Measurements from ENCODE around the gene SDF4. TPM values are rescaled to one million over a fixed set of nuclear protein-coding genes. Genes with fewer than 3 reads are reported as not detected.

Gene SDF4
- total RNA-seq, 1 donor = 50.0 TPM

DNA sequence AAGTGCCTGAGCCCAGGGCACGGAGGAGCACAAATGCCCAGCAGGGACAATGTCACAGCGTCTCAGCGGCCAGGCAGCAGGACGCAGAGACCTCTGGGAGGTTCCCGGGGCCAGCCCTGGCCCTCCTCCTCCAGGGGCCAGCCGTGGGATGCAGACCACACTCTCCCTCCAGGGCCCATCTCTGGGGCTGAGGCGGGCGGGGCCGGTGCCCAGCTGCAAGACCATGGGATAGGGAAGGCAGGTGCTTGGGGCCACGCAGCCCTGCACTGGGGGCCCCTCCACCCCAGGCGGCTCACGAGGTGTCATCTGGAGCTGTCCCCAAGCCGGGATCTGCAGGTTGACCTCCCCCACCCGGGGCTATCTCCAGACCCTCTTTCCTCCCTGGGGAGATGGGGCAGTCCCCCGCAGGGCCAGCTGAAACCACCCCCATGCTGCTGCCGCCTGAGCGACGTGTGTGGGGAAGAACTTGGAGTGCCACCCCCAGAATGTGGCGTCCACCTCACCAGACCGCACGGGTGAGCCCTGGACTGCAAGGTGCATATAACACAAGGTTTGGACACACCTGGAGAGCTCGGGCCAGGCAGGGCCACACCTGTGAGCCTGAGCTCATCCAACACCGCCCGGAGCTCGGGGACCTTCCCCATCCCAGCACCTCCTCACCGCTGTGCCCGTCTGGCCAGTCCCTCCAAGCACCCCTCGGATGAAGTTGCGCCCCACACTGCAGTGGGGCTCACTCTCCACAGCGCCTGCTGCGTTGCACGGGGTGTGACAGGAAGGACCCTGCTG is 62.2 kb downstream of the SDF4 start:
- no peaks in the 10 kb centered on the region for H3K27me3 ChIP-seq (ENCODE audit: insufficient read depth, low read length)
- no peak overlapping the region for H3K4me3 ChIP-seq (ENCODE audit: low read length)
- peaks cover 40% of the 10 kb centered on the region for H3K4me1 ChIP-seq (ENCODE audit: insufficient read depth, low read length)
- H3K9me3 ChIP-seq (ENCODE audit: low read depth, low read length) = no peaks in the 10 kb centered on the region

DNA sequence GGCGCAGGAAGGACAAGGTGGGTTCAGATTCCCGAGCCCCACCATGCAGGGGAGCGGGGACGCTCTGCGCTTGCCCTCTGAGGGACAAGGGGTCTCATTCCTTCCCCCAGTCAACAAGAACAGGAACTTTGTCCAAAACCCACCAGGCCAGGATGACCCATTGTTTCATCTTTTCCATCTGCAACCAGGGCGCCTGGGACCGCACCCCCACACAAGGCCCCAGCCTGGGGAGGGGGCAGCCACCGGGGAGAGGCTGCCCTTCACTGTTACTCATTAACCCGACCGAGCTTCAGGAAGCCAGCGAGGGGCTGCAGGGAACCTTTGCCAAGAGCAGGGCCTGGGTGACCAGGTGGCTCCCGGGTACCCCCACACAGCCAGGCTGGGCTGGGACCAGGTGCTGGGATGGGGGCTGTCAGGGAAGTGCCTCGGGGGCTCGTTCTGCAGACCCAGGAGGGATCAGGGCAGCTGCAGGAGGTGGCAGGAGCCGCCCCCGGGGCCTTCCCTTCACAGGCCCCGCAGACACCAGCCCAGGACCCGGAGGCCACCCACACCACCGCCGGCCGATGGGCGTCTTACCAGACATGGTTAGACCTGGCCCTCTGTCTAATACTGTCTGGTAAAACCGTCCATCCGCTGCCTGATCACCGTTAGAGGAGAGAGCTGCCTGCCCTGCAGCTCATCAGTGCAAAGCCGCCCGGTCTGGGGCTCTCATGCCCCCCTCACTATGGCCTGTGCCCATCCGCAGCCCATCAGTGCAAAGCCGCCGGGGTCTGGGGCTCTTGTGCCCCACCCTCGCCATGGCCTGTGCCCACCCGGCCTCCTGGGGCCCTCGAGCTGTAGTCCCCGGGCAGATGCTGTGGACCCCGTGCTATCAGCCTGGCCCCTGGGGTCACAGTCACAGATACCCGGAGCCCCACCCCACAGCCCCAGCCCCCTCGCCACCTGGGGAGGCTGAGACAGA is 63.1 kb downstream of the SDF4 start:
- Histone ChIP-seq H3K27me3 (ENCODE audit: insufficient read depth, low read length) (no peaks in the 10 kb centered on the region), H3K4me1 (ENCODE audit: insufficient read depth, low read length) (peaks cover 35% of the 10 kb centered on the region), H3K4me3 (ENCODE audit: low read length) (no peak overlapping the region), H3K9me3 (ENCODE audit: low read depth, low read length) (no peaks in the 10 kb centered on the region)

DNA sequence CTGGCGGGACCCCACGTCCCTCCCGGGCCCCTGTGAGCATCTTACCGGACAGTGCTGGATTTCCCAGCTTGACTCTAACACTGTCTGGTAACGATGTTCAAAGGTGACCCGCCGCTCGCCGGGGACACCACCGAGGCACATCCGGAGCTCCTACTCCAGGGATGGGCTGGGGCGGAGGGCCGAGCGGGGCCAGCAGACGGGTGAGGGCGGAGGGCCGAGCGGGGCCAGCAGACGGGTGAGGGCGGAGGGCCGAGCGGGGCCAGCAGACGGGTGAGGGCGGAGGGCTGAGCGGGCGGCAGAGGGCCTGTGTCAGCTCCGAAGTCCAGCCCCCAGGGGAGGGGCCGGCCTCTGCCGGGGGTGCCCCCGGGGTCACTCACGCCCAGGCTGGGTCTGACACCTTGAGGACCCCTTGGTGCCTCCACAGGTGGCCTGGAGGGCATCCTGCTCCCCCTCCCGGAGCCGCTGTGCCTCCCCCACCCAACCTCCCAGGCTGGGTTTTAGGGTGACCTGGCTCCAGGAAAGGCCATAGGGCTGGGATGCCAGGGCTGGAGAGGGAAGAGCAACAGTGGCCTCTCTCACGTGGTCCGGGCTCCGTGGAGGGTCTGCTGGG is 63.9 kb downstream of the SDF4 start:
- Histone ChIP-seq H3K9me3 (ENCODE audit: low read depth, low read length) (no peaks in the 10 kb centered on the region), H3K27me3 (ENCODE audit: insufficient read depth, low read length) (no peaks in the 10 kb centered on the region), H3K4me3 (ENCODE audit: low read length) (no peak overlapping the region), H3K4me1 (ENCODE audit: insufficient read depth, low read length) (peaks cover 27% of the 10 kb centered on the region)

DNA sequence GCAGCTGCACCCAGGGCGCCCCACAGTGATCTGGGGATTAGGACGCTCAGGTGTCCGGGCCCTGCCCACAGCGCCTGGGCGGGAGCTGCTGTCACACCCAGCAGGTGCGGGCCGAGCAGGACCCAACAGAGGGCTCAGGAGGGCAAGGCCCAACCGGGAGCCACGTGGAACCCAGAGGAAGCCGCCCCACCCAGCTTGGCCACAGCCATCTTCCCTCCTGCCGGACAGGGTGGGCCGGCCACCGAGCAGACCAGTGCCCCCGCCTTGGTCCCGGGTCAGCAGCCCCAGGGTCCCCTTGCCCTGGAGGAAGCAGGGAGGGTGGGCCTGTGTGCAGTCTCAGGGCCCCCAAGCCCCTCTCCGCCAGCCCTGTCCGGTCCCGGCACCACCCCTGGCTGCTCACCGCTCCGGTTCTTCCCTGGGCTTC is 64.4 kb downstream of the SDF4 start:
- Histone ChIP-seq H3K4me1 (ENCODE audit: insufficient read depth, low read length) (peaks cover 25% of the 10 kb centered on the region), H3K9me3 (ENCODE audit: low read depth, low read length) (no peaks in the 10 kb centered on the region), H3K27me3 (ENCODE audit: insufficient read depth, low read length) (no peaks in the 10 kb centered on the region), H3K4me3 (ENCODE audit: low read length) (no peak overlapping the region)

Other genes starting within 250 kb of the SDF4 start
- gene PERM1, start 249.9 kb downstream of the SDF4 start, total RNA-seq = 0.10 TPM
- gene HES4, start 231.9 kb downstream of the SDF4 start, total RNA-seq = 3.6 TPM
- gene ISG15, start 218.5 kb downstream of the SDF4 start, total RNA-seq = 50.6 TPM
- gene AGRN, start 211.9 kb downstream of the SDF4 start, total RNA-seq = 2.6 TPM
- gene RNF223, start 157.7 kb downstream of the SDF4 start, total RNA-seq = not detected
- gene C1orf159, start 115.9 kb downstream of the SDF4 start, total RNA-seq = 9.6 TPM
- 0.42 TPM for gene TTLL10, start 58.1 kb downstream of the SDF4 start, total RNA-seq
- gene TNFRSF18, start 25.4 kb downstream of the SDF4 start, total RNA-seq = 1.2 TPM
- 3.3 TPM for gene TNFRSF4, start 17.8 kb downstream of the SDF4 start, total RNA-seq
- 5.9 TPM for gene B3GALT6, start 236 bp upstream of the SDF4 start, total RNA-seq
- 1.6 TPM for gene C1QTNF12, start 14.7 kb upstream of the SDF4 start, total RNA-seq
- 26.9 TPM for gene UBE2J2, start 41.9 kb upstream of the SDF4 start, total RNA-seq
- gene SCNN1D, start 48.4 kb upstream of the SDF4 start, total RNA-seq = 2.6 TPM
- 16.8 TPM for gene ACAP3, start 75.9 kb upstream of the SDF4 start, total RNA-seq
- 12.6 TPM for gene PUSL1, start 76.6 kb upstream of the SDF4 start, total RNA-seq
- gene INTS11, start 92.7 kb upstream of the SDF4 start, total RNA-seq = 51.2 TPM
- gene CPTP, start 92.8 kb upstream of the SDF4 start, total RNA-seq = 8.5 TPM
- gene TAS1R3, start 99.3 kb upstream of the SDF4 start, total RNA-seq = 0.94 TPM
- gene DVL1, start 117.4 kb upstream of the SDF4 start, total RNA-seq = 17.9 TPM
- 1.6 TPM for gene MXRA8, start 126.6 kb upstream of the SDF4 start, total RNA-seq
- gene AURKAIP1, start 143.2 kb upstream of the SDF4 start, total RNA-seq = 27.8 TPM
- gene CCNL2, start 167.3 kb upstream of the SDF4 start, total RNA-seq = 127 TPM
- 39.5 TPM for gene MRPL20, start 175.3 kb upstream of the SDF4 start, total RNA-seq
- not detected for gene ANKRD65, start 189.3 kb upstream of the SDF4 start, total RNA-seq
- gene VWA1, start 203.7 kb upstream of the SDF4 start, total RNA-seq = 0.10 TPM
- gene ATAD3C, start 217.7 kb upstream of the SDF4 start, total RNA-seq = 0.63 TPM
- 11.5 TPM for gene ATAD3B, start 239.8 kb upstream of the SDF4 start, total RNA-seq

All from mononuclear cell (primary cell).